ENCODE measurements around the gene EXOC3. TPM values are rescaled to one million over a fixed set of nuclear protein-coding genes. Genes with fewer than 3 reads are reported as not detected.
A peak's percentile ranks its signal among the peaks of the same experiment; 100 is the strongest.

EXOC3 gene
- polyA plus RNA-seq, 1 donor from 2014 or later: 27.7 TPM

- Histone ChIP-seq H2AFZ (ENCODE audit: low read depth, low read length) (no peak overlapping the region), H3K9me2 (ENCODE audit: insufficient read depth, low read length) (no peaks in the 10 kb centered on the region), H4K20me1 (ENCODE audit: insufficient read depth) (no peaks in the 10 kb centered on the region), H3K79me2 (replicated peaks; ENCODE audit: insufficient read depth, low read length) (no peaks in the 10 kb centered on the region), H3F3A (ENCODE audit: insufficient read depth, low read length, poor library complexity, severe bottlenecking) (no peaks in the 10 kb centered on the region), H3K4me3 (ENCODE audit: low read length) (no peak overlapping the region), H3K9ac (ENCODE audit: low read length) (no peak overlapping the region), H3K36me3 (ENCODE audit: insufficient read depth, low read length) (no peaks in the 10 kb centered on the region), H3K4me2 (ENCODE audit: low read length) (no peak overlapping the region), H3K9me3 (ENCODE audit: low read length) (no peaks in the 10 kb centered on the region), H3K27ac (ENCODE audit: low read length) (no peak overlapping the region), H3K27me3 (ENCODE audit: insufficient read depth, low read depth, low read length) (no peaks in the 10 kb centered on the region)
- TF ChIP-seq TAF1 (IDR thresholded peaks at IDR 0.05; ENCODE audit: low read depth): no peak
- peak; percentile 74 for TF ChIP-seq EP300 (conservative IDR thresholded peaks at IDR 0.05; ENCODE audit: poor library complexity, severe bottlenecking)
- peak; percentile 87 for TF ChIP-seq POLR2AphosphoS5 (IDR thresholded peaks at IDR 0.05)
These were observed 10.6 kb upstream of the EXOC3 start for GRCh38 chr5:432201-432927.

- H4K20me1 ChIP-seq (ENCODE audit: insufficient read depth): no peaks in the 10 kb centered on the region
- TF ChIP-seq EP300 (conservative IDR thresholded peaks at IDR 0.05; ENCODE audit: poor library complexity, severe bottlenecking): no peak
- no peak for TF ChIP-seq CTCF (IDR thresholded peaks at IDR 0.05; ENCODE audit: poor library complexity, severe bottlenecking)
- no peak for TF ChIP-seq EZH2 (IDR thresholded peaks at IDR 0.05; ENCODE audit: borderline replicate concordance, insufficient read depth, low read length, poor library complexity, severe bottlenecking)
- TF ChIP-seq MXI1 (conservative IDR thresholded peaks at IDR 0.05; ENCODE audit: poor library complexity, severe bottlenecking): no peak
- TF ChIP-seq TAF1 (IDR thresholded peaks at IDR 0.05; ENCODE audit: low read depth): no peak
- TF ChIP-seq SMC3 (conservative IDR thresholded peaks at IDR 0.05; ENCODE audit: poor library complexity): no peak
- no peak for TF ChIP-seq POLR2AphosphoS5 (IDR thresholded peaks at IDR 0.05)
- TF ChIP-seq RAD21 (conservative IDR thresholded peaks at IDR 0.05): no peak
- no peak for TF ChIP-seq REST (IDR thresholded peaks at IDR 0.05; ENCODE audit: borderline replicate concordance)
- H3K9me2 ChIP-seq (ENCODE audit: insufficient read depth, low read length): no peaks in the 10 kb centered on the region
- H3K36me3 ChIP-seq (ENCODE audit: insufficient read depth, low read length): no peaks in the 10 kb centered on the region
- no peaks in the 10 kb centered on the region for H3F3A ChIP-seq (ENCODE audit: insufficient read depth, low read length, poor library complexity, severe bottlenecking)
- H3K27me3 ChIP-seq (ENCODE audit: insufficient read depth, low read depth, low read length): no peaks in the 10 kb centered on the region
- H3K4me3 ChIP-seq (ENCODE audit: low read length): no peak overlapping the region
- H2AFZ ChIP-seq (ENCODE audit: low read depth, low read length): no peak overlapping the region
- no peak overlapping the region for H3K9ac ChIP-seq (ENCODE audit: low read length)
- H3K27ac ChIP-seq (ENCODE audit: low read length): no peak overlapping the region
- no peaks in the 10 kb centered on the region for H3K79me2 ChIP-seq (replicated peaks; ENCODE audit: insufficient read depth, low read length)
- no peak overlapping the region for H3K4me2 ChIP-seq (ENCODE audit: low read length)
- H3K9me3 ChIP-seq (ENCODE audit: low read length): no peaks in the 10 kb centered on the region
These were observed 9.8 kb upstream of the EXOC3 start for GRCh38 chr5:432928-433791.

Data from neural cell (in vitro differentiated cells).